ENCODE data around the gene BPIFB4.

GRCh38 chr20:33112547-33113386 is 33.3 kb downstream of the BPIFB4 start:
- TF ChIP-seq, protein P1, sequence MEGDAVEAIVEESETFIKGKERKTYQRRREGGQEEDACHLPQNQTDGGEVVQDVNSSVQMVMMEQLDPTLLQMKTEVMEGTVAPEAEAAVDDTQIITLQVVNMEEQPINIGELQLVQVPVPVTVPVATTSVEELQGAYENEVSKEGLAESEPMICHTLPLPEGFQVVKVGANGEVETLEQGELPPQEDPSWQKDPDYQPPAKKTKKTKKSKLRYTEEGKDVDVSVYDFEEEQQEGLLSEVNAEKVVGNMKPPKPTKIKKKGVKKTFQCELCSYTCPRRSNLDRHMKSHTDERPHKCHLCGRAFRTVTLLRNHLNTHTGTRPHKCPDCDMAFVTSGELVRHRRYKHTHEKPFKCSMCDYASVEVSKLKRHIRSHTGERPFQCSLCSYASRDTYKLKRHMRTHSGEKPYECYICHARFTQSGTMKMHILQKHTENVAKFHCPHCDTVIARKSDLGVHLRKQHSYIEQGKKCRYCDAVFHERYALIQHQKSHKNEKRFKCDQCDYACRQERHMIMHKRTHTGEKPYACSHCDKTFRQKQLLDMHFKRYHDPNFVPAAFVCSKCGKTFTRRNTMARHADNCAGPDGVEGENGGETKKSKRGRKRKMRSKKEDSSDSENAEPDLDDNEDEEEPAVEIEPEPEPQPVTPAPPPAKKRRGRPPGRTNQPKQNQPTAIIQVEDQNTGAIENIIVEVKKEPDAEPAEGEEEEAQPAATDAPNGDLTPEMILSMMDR (IDR thresholded peaks at IDR 0.05; ENCODE audit: low read length) = no peak
- TF ChIP-seq EZH2 (optimal IDR thresholded peaks at IDR 0.05; ENCODE audit: low read depth, low read length) = no peak
- TF ChIP-seq EZH2phosphoT487 (IDR thresholded peaks at IDR 0.05; ENCODE audit: low read length) = no peak
